Left colon (tissue), 2 donors: ENCODE data around the gene PLIN5. TPM values are rescaled to one million over a fixed set of nuclear protein-coding genes. Genes with fewer than 3 reads are reported as not detected.
A peak's percentile ranks its signal among the peaks of the same experiment; 100 is the strongest.

Experiments
- ATAC-seq: fragments of 200-7000 bp; cut with Tn5 transposase; one replicate; pipeline ENCODE4 v1.9.1; 2020; ENCODE audit warnings: mild to moderate bottlenecking, moderate library complexity
- DNase-seq, 2 donors: peaks; one replicate each; pipeline ENCODE4 v3.0.0-alpha.2; 2020
- intact Hi-C, 2 donors: fragments of 100-400 bp; cut with DNase I in 1 of 2; cut with micrococcal nuclease in 1 of 2; formaldehyde crosslinking; loops; one replicate each; pipeline versions ENCODE4 v1.11.2 to v1.14.0; 2022; cut with DNase I, micrococcal nuclease
- long read RNA-seq: library from polyadenylated mRNA; unstranded; transcript quantifications from one replicate; pipeline ENCODE4 v2.0.0, GENCODE V29; 2021
- total RNA-seq, 2 donors: library from RNA; stranded (reverse); fragmentation: NEBNext Ultra II Directional; extraction: Animal tissue kit (Norgen Biotek cat#: 25700); gene quantifications; one replicate each; pipeline ENCODE4 v1.2.1, GENCODE V29; 2021
- donor health status: DM: no; HTN: no; CAD: no.
- donor health status: DM: yes; HTN: yes; CAD: no.

PLIN5 gene
- 1 to 10 TPM; 1.9 to 2.2 TPM for total RNA-seq
- long read RNA-seq = 0 reads

DNA sequence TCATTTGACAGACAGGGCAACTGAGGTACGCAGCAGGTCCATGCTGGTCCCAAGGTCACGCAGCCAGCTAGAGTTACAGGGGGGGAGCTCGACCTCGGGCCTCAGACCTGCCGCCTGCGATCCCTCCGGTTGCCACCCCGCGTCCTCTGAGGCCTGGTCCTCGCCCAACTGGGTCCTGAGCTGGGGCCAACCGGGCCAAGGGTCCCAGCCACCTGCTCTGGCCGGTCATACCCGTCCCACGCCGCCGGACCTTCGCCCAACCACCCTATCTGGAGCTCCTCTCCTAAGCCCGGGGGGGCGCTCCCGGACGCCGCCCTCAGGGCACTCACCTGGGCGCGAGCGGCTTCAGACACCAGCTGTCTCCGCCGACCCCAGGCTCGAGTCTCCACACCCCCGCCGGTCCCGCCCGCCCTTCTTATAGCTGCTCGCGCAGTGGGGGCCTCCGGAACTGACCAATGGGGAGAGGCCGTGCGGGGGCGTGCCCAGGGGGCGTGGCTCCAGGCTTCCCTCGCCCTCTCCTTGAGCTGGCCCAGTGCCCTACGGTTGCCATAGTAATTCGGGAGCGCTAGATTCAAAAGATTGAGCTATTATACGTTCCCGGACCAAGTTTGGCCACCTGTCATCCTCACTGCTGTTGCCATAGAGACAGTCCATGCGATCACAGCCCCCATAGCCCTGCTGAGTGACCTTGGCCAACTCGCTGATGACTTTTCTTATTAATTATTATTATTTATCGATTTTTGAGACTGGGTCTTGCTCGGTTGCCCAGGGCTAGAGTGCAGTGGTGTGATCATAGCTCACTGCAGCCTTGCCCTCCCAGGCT is at the start of gene PLIN5:
TSS of gene PLIN5 (minus strand) at position 389 of the 823 bp plus-strand sequence. CDS start 1,150 bp downstream, outside the sequence.
- DNase-seq (peak; percentile 79 to 87), ATAC-seq (peak; percentile 69)
- intact Hi-C loops = no loop called here

DNA sequence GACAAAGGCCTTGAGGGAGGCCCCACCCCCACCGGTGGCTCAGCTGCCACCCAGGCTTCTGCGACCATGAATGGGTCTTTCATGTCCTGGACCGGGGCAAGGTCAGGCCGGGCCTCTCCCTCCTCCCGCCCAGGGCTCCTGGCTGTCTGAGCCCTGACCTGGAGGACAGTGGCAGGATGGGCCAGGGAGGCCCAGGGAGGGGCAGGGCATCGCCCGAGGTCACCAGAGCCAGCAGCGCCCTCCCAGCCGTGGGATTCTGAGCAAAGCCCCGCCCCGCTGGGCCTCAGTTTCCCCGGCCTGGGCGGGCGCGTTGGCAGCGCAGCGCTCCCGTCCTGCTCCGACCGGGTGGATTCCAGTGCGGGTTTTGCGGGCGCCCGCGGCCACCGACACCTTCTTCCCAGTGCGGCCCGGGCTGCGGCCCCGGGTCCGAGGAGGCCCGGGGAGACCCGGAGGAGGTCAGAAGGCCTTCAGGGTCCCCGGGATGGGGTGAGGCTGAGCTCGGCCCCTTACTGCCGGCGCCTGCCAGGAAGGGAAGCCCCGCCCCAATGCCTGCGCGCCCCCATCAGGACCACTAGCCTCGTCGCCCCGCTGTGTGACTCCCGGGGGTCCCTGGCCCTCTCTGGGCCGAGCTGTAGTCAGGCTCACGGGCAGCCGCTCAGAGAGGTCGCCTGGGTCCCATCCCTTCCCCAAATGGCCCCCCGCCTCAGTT is 49.1 kb upstream of the PLIN5 start:
- DNase-seq = no peak
- intact Hi-C loops = no loop called here
- ATAC-seq = peak; percentile 44

- intact Hi-C loops = no loop called here
- DNase-seq (no peak), ATAC-seq (no peak)
These were observed 48.2 kb upstream of the PLIN5 start for GRCh38 chr19:4582980-4583842.

GRCh38 chr19:4581666-4582553 is 46.9 kb upstream of the PLIN5 start:
- DNase-seq = no peak
- no peak for ATAC-seq
- intact Hi-C loops = no loop called here

- intact Hi-C loops = no loop called here
- ATAC-seq = no peak
- no peak for DNase-seq
These were observed 46.1 kb upstream of the PLIN5 start for GRCh38 chr19:4580961-4581665.

- DNase-seq (no peak), ATAC-seq (no peak)
- intact Hi-C loops = no loop called here
These were observed 45.2 kb upstream of the PLIN5 start for GRCh38 chr19:4580021-4580901.

DNA sequence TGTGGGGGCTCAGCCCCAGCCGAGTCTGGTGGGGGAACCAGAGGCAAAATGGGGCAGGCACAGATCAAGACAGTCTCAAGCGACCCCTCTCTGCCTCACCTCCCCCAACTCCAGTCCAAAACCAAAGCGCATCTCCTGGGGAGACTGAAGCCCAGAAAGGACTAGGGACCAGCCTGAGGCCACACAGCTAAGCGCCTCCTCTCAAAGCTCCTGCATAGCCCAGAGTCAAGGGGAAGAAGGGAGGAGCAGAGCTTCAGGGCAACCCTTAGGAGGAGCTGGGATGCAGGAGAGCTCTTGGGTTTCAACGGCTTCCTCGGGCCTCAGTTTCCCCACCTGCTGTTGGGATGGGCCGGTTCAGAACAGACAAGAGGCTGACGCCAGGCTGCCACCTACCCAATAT is 44.4 kb upstream of the PLIN5 start:
- ATAC-seq = no peak
- DNase-seq = no peak
- intact Hi-C loops = loop anchor here (10.0 kb wide), 1 partner anchor 55 kb away; the partner anchor contains the start of gene TNFAIP8L1 (in 2 of the 2)

DNA sequence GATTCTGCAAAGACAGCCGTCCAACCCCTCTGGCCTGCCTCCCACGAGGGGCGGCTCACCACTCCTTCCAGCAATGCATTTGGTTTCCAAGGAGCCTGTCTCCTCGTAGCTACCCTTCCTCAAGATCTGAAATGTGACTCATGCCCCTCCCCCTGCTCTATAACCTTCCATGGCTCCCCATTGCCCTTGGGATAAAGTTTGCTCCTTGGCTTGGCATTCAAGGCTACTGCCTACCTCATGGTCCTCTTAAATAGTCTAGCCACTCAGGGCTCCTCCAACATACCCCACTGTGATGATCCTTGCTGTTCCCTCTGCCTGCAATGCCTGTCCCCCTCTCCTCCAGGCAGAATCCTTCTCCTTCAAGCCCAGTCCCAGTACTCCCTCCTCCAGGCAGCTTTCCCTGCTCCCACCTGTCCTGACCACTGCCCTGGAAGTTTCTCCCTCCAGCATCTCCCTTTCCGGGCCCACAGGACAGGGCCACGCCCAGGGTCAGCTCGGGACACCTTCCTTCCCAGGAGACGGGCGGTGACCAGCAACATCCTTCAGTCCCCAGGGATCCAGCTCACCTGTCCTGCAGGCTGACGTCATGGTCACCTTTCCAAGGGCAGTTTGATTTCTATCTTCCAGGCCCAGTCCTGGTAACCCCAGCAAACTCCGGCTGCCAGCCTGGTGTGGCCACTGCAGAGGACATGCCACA is 43.7 kb upstream of the PLIN5 start:
- intact Hi-C loops = loop anchor here (10.0 kb wide), 1 partner anchor 56 kb away; the partner anchor contains the start of gene TNFAIP8L1 (in 2 of the 2)
- no peak for ATAC-seq
- DNase-seq = no peak

DNA sequence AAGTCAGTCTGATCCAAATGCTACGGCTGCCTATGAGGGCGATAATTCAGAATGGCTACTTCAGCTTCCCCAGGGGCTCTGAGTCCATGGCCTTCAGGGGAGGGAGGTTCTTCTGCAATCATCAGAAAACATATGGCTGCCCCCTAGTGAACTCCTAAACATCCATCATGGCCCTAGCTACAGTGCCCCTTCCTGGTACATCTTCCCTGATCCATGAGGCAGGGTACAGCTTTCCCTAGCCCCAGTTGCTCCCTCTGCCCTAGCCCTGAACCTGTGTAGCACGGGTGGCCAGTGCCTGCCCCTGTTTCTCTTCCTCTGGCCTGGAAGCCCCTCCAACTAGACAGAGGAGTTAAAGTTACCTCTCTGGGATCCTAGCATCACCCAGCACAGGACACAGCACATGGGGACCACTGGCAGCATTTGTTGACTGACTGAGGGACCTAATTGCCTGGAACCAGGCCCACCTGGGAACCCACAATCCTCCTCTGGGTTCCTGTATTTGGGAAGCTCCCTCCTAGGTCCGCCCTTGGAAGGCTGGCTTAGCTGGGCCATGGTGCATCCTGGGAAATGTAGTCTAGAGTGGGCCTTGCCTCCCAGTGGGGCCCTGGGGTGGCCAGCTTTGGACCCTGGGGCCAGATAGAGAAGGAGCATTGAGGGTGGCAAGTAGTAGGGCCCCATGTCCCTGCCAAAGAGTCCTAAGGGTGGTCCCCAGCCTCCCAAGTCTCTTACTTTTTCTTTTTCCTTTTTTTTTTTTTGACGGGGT is 42.2 kb upstream of the PLIN5 start:
- ATAC-seq (no peak), DNase-seq (no peak)
- intact Hi-C loops = loop anchor here (10.0 kb wide), 1 partner anchor 58 kb away; the partner anchor contains the start of gene TNFAIP8L1 (in 2 of the 2)

- intact Hi-C loops = loop anchor here (10.0 kb wide), 1 partner anchor 59 kb away; the partner anchor contains the start of gene TNFAIP8L1 (in 2 of the 2)
- peak; percentile 48 for ATAC-seq
- peak in 1 of 2 donors; percentile 68 for DNase-seq
These were observed 41.3 kb upstream of the PLIN5 start for GRCh38 chr19:4576016-4576933.

DNA sequence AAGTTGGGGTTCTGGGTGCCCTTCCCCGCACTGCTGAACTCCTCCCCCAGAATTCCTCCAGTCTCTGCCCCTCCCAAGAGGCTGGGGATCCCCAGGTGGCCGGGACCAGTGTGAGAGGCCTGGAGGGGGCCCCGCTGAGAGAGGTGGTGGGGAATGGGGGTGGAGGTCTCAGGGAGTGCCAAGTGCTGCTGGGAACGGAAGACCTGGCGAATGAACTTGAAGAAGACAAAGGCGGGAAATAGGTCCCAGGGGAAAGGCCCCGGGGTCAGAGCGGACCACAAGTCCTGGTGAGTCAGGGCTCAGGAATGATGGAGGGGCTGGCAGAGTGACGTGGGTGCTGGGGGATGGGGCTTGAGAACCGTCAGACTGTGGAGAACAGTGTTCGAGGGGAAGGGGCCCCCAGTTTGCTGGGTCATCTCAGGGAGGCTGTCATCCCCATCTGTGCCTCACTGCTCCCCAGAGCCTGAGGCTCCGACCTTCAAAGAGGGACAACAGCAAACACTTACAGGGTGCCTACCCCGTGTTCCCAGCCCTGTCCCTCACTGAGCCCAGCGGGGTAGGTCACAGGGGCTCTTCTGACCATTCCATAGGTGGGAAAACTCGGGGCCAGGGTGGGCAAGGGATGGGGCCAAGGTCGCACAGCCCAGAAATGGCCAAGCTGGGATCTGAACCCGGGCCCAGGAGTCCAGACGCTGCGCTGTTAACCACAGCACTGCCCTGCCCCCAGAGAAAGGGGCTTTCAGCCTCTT is 40.4 kb upstream of the PLIN5 start:
- intact Hi-C loops = loop anchor here (10.0 kb wide), 1 partner anchor 59 kb away; the partner anchor contains the start of gene TNFAIP8L1 (in 2 of the 2)
- ATAC-seq (no peak), DNase-seq (no peak)

- DNase-seq (no peak), ATAC-seq (no peak)
- intact Hi-C loops = loop anchor here (10.0 kb wide), 1 partner anchor 61 kb away; the partner anchor contains the start of gene TNFAIP8L1 (in 2 of the 2)
These were observed 38.7 kb upstream of the PLIN5 start for GRCh38 chr19:4573682-4574081.

GRCh38 chr19:4571305-4571917 is 36.4 kb upstream of the PLIN5 start:
- ATAC-seq = no peak
- intact Hi-C loops = loop anchor here (10.0 kb wide), 1 partner anchor 63 kb away; the partner anchor contains the start of gene TNFAIP8L1 (in 2 of the 2)
- DNase-seq = no peak
